Upper lobe of left lung (tissue), 4 donors: ENCODE results near the gene TXNDC15.

Source experiments
- CTCF ChIP-seq, 6 experiments: fragments of 450-650 bp in 4 of 6; fragments of 200-600 bp in 2 of 6; sonication (generic) in 2 of 6; IDR thresholded peaks; one replicate each; pipeline ENCODE4 v1.5.1; 2016 to 2019; ENCODE audit warnings: antibody characterized with exemption in 6 of 6
- POLR2A ChIP-seq, 4 donors: fragments of 450-650 bp; IDR thresholded peaks; one replicate each; pipeline ENCODE4 v1.5.1; 2016 to 2017; ENCODE audit warnings: antibody characterized with exemption in 4 of 4, mild to moderate bottlenecking in 2 of 4

- TF ChIP-seq CTCF (IDR thresholded peaks at IDR 0.05) (no peak), POLR2A (IDR thresholded peaks at IDR 0.05) (no peak)
These were observed 29.9 kb upstream of the TXNDC15 start for GRCh38 chr5:134844252-134844651.
